Trophoblast cell (in vitro differentiated cells and primary cell): ENCODE results near the gene SLC1A5.
A peak's percentile ranks its signal among the peaks of the same experiment; 100 is the strongest.

Experiments
- DNase-seq, 2 donors: peaks; one replicate each; pipeline ENCODE4 v3.0.0-alpha.2; 2016
- H2AFZ ChIP-seq: 2 replicates; pipeline ENCODE4 v1.6.1; 2013; ENCODE audit warnings: low read length, moderate library complexity, mild to moderate bottlenecking; ENCODE audit not compliant: insufficient read depth, poor library complexity
- H2AK5ac ChIP-seq: 2 replicates; pipeline ENCODE4 v1.6.1; 2013; ENCODE audit warnings: mild to moderate bottlenecking, low read length
- H2BK120ac ChIP-seq: 2 replicates; pipeline ENCODE4 v1.6.1; 2013; ENCODE audit warnings: low read length, mild to moderate bottlenecking, moderate library complexity; ENCODE audit not compliant: insufficient read depth, poor library complexity
- H2BK12ac ChIP-seq: 2 replicates; pipeline ENCODE4 v1.6.1; 2013; ENCODE audit warnings: mild to moderate bottlenecking, low read length, moderate library complexity
- H2BK5ac ChIP-seq: 2 replicates; pipeline ENCODE4 v1.6.1; 2013; ENCODE audit warnings: low read length, low read depth, moderate library complexity, mild to moderate bottlenecking; ENCODE audit not compliant: poor library complexity
- H3K14ac ChIP-seq: 2 replicates; pipeline ENCODE4 v1.6.1; 2013; ENCODE audit warnings: mild to moderate bottlenecking, low read length
- H3K18ac ChIP-seq: 2 replicates; pipeline ENCODE4 v1.6.1; 2013; ENCODE audit warnings: mild to moderate bottlenecking, low read length
- H3K23ac ChIP-seq: 2 replicates; pipeline ENCODE4 v1.6.1; 2013; ENCODE audit warnings: low read length
- H3K27ac ChIP-seq: 2 replicates; pipeline ENCODE4 v1.5.1; 2013; ENCODE audit warnings: low read depth, mild to moderate bottlenecking, inconsistent platforms, low read length, moderate library complexity
- H3K27me3 ChIP-seq: 2 replicates; pipeline ENCODE4 v1.6.1; 2013; ENCODE audit warnings: inconsistent platforms, mild to moderate bottlenecking, low read length, moderate library complexity; ENCODE audit not compliant: insufficient read depth
- H3K36me3 ChIP-seq, 2 experiments: 1 replicate in 1 of 2; 2 replicates in 1 of 2; pipeline ENCODE4 v1.6.1; 2013; ENCODE audit warnings: low read length in 2 of 2, mild to moderate bottlenecking in 2 of 2, moderate library complexity in 1 of 2; ENCODE audit not compliant: insufficient read depth in 2 of 2, control insufficient read depth in 1 of 2
- H3K4ac ChIP-seq: 2 replicates; pipeline ENCODE4 v1.6.1; 2013; ENCODE audit warnings: low read depth, mild to moderate bottlenecking, low read length, moderate library complexity
- H3K4me1 ChIP-seq, 2 experiments: 1 replicate in 1 of 2; 2 replicates in 1 of 2; pipeline ENCODE4 v1.6.1; 2013; ENCODE audit warnings: low read length in 2 of 2, mild to moderate bottlenecking in 2 of 2, moderate library complexity in 1 of 2; ENCODE audit not compliant: insufficient read depth in 2 of 2, control insufficient read depth in 1 of 2
- H3K4me2 ChIP-seq: 2 replicates; pipeline ENCODE4 v1.6.1; 2013; ENCODE audit warnings: inconsistent platforms, mild to moderate bottlenecking, low read length, moderate library complexity
- H3K4me3 ChIP-seq: 2 replicates; pipeline ENCODE4 v1.5.1; 2013; ENCODE audit warnings: mild to moderate bottlenecking, low read depth, low read length, inconsistent platforms
- H3K79me1 ChIP-seq: one replicate; pipeline ENCODE4 v1.6.1; 2013; ENCODE audit warnings: low read length
- H3K79me2 ChIP-seq: 2 replicates; pipeline ENCODE4 v1.6.1; 2013; ENCODE audit warnings: low read length, mild to moderate bottlenecking; ENCODE audit not compliant: control insufficient read depth, insufficient read depth, poor library complexity
- H3K9ac ChIP-seq: 2 replicates; pipeline ENCODE4 v1.6.1; 2013; ENCODE audit warnings: mild to moderate bottlenecking, low read length
- H3K9me3 ChIP-seq: 2 replicates; pipeline ENCODE4 v1.6.1; 2013; ENCODE audit warnings: low read depth, mild to moderate bottlenecking, control low read depth, inconsistent platforms, low read length; ENCODE audit not compliant: insufficient read depth
- H4K12ac ChIP-seq: 2 replicates; pipeline ENCODE4 v1.6.1; 2013; ENCODE audit warnings: low read depth, mild to moderate bottlenecking, low read length, moderate library complexity
- H4K8ac ChIP-seq: 2 replicates; pipeline ENCODE4 v1.6.1; 2013; ENCODE audit warnings: low read depth, mild to moderate bottlenecking, low read length, moderate library complexity
- H4K91ac ChIP-seq: one replicate; pipeline ENCODE4 v1.6.1; 2013; ENCODE audit warnings: low read depth, mild to moderate bottlenecking, low read length, moderate library complexity
- WGBS: extraction: QIAGEN DNeasy Blood & Tissue Kit; methylation state at CpG from one replicate; pipeline ENCODE4 v1.1.7; 2013; ENCODE audit warnings: missing lambda C conversion rate; ENCODE audit not compliant: insufficient read length, insufficient coverage; ENCODE audit errors: extremely low coverage; 5-methylcytosine and 5-hydroxymethylcytosine counted together

The SLC1A5 gene

DNA sequence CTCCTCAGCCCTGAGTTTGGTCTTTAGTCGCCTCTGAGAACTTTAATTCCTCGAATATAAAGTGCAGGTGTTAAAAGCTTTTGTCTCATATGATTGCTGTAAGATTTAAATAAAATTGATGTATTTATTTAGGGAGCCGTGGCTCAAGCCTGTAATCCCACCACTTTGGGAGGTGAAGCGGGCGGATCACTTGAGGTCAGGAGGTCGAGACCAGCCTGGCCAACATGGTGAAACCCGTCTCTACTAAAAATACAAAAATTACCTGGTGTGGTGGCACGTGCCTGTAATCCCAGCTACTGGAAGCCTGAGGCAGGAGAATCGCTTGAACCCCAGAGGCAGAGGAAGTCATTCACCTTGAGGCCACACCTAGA, 559 bp upstream of the SLC1A5 start:
- Histone ChIP-seq H3K4me1 (peaks cover 22 to 33% of the 10 kb centered on the region in 2 experiments), H3K79me2 (peaks cover 28% of the 10 kb centered on the region), H4K8ac (no peak overlapping the region), H2AFZ (no peak overlapping the region), H3K27me3 (no peaks in the 10 kb centered on the region), H3K9ac (no peak overlapping the region), H3K14ac (no peak overlapping the region), H2BK12ac (peak overlapping the region; percentile 38), H3K4me2 (no peak overlapping the region), H2BK5ac (no peak overlapping the region), H3K27ac (no peak overlapping the region), H3K4me3 (no peak overlapping the region), H3K79me1 (peaks cover 40% of the 10 kb centered on the region), H2BK120ac (no peak overlapping the region), H4K12ac (no peak overlapping the region), H3K23ac (no peak overlapping the region), H4K91ac (no peak overlapping the region), H3K9me3 (no peaks in the 10 kb centered on the region), H2AK5ac (no peak overlapping the region), H3K36me3 (peaks cover 3 to 7% of the 10 kb centered on the region in 2 experiments), H3K4ac (no peak overlapping the region), H3K18ac (no peak overlapping the region)
- WGBS, result no CpG with 5 or more reads among the region's 9 CpGs
- peak in 1 of 2 donors; percentile 50 for DNase-seq

DNA sequence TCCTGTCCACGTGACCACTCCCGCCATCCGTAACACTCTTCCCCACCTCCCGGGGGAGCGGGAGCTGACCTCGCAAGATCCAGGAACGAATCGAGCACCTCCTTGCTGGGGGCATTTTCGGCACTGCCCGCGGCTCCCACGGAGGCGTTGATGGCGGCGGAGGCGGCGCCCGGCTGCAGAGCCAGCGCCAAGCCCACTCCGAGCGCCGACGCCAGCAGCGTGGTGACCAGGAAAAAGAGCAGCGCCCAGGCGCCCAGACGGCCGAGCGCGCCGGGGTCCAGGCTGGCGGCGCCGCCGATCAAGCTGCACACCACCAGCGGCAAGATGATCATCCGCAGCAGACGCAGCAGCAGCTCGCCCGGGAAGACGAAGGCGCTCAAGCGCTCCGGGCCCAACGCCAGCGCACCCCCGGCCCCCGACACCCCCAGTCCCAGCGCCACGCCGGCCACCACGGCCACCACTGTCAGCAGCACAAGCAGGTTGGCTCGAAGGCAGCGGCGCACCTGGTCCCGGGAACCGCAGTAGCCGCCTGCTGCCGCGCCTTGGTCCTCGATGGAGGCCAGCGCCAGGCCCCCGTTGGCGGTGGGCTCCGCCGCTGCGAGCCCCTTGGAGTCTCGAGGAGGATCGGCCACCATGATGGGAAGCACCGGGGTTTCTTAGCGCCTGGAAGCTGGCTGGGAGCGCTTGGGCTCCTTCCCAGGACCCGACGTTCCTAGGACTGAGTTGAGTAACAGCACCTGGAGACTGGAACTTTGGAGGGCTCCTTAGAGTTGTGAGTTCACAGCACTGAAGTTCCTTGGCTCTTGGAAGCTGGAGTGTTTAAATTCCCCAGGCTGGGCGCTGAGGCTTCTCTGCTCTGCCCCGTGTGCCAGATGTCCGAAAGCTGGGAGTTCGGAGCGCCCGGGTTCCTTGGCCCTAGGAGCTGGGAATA, 798 bp downstream of the SLC1A5 start:
- Histone ChIP-seq H2BK5ac (peak overlapping the region; percentile 83), H3K9me3 (no peaks in the 10 kb centered on the region), H3K79me1 (peaks cover 40% of the 10 kb centered on the region), H2AK5ac (peak overlapping the region; percentile 81), H3K4me2 (peak overlapping the region; percentile 88), H3K9ac (peak overlapping the region; percentile 72), H3K4ac (peak overlapping the region; percentile 40), H4K8ac (peak overlapping the region; percentile 10), H3K4me1 (peaks cover 22 to 31% of the 10 kb centered on the region in 2 experiments), H3K14ac (peak overlapping the region; percentile 95), H2AFZ (peak overlapping the region; percentile 4), H3K79me2 (peaks cover 28% of the 10 kb centered on the region), H3K27me3 (no peaks in the 10 kb centered on the region), H4K91ac (peak overlapping the region; percentile 81), H3K27ac (peak overlapping the region; percentile 72), H3K18ac (peak overlapping the region; percentile 85), H2BK120ac (peak overlapping the region; percentile 84), H3K36me3 (peaks cover 15 to 19% of the 10 kb centered on the region in 2 experiments), H2BK12ac (peak overlapping the region; percentile 34), H3K4me3 (peak overlapping the region; percentile 84), H3K23ac (no peak overlapping the region), H4K12ac (peak overlapping the region; percentile 29)
- peak; percentile 28 to 57 for DNase-seq
- WGBS, result no CpG with 5 or more reads among the region's 80 CpGs

GRCh38 chr19:46787040-46787330, 1.4 kb downstream of the SLC1A5 start:
- H3K27me3 ChIP-seq, result no peaks in the 10 kb centered on the region
- H3K4me1 ChIP-seq, result peaks cover 19 to 28% of the 10 kb centered on the region in 2 experiments
- H2AK5ac ChIP-seq, result no peak overlapping the region
- H3K4ac ChIP-seq, result peak overlapping the region; percentile 40
- peak overlapping the region; percentile 48 for H2BK5ac ChIP-seq
- H3K14ac ChIP-seq, result peak overlapping the region; percentile 95
- no CpG with 5 or more reads among the region's 5 CpGs for WGBS
- H3K36me3 ChIP-seq, result peaks cover 19 to 23% of the 10 kb centered on the region in 2 experiments
- peak overlapping the region; percentile 10 for H4K8ac ChIP-seq
- H2BK12ac ChIP-seq, result no peak overlapping the region
- peak overlapping the region; percentile 6 for H3K18ac ChIP-seq
- H3K27ac ChIP-seq, result peak overlapping the region; percentile 72
- peak overlapping the region; percentile 45 for H2BK120ac ChIP-seq
- H2AFZ ChIP-seq, result no peak overlapping the region
- peak overlapping the region; percentile 84 for H3K4me3 ChIP-seq
- peak overlapping the region; percentile 88 for H3K4me2 ChIP-seq
- no peak overlapping the region for H3K23ac ChIP-seq
- H4K91ac ChIP-seq, result peak overlapping the region; percentile 81
- H3K9me3 ChIP-seq, result peaks cover 3% of the 10 kb centered on the region
- peak overlapping the region; percentile 72 for H3K9ac ChIP-seq
- DNase-seq, result no peak
- H3K79me1 ChIP-seq, result peaks cover 38% of the 10 kb centered on the region
- peaks cover 28% of the 10 kb centered on the region for H3K79me2 ChIP-seq
- H4K12ac ChIP-seq, result peak overlapping the region; percentile 29

DNA sequence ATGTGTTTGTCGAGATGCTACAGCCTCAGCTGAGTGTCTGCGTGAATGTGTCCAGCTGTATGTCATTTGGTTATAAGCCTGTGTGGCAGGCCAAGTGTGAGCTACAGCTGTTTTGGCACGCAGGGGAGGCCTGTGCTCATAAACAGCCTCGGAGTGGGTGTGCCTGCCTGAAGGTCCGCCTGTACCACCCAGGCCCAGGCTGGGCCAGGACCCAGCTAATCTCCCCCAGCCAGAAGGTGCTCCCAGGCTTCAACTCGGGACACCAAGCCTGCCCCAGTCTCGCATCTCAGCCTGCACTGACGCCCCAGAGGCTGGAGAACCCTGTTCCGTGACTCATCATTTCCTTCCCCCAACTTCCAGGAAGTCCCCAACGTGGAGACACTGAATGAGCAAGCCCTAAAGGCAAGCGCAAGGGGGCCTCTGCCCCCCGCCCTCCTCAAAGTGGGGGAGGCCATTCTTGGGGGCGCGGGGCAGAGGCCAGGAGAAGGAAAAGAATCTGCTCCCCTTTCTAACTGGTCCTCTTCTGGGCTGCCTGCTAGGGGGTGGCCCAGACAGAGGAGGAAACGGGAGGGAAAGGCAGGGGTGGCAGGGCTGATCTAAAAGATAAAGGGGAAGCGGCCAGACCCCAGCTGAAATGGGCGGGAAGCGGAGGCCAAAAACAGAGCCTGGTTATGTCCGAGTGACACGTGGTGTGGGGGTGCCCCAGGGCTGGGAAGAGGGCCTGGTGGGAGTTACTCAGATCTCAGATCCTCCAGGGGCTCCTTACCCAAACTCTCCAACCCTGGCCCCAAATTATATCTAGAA, 2.0 kb downstream of the SLC1A5 start:
- peak overlapping the region; percentile 72 for H3K9ac ChIP-seq
- peak overlapping the region; percentile 73 for H3K18ac ChIP-seq
- no peaks in the 10 kb centered on the region for H3K27me3 ChIP-seq
- peak overlapping the region; percentile 45 for H2BK120ac ChIP-seq
- peaks cover 3% of the 10 kb centered on the region for H3K9me3 ChIP-seq
- peak overlapping the region; percentile 19 for H2AK5ac ChIP-seq
- no CpG with 5 or more reads among the region's 20 CpGs for WGBS
- peak overlapping the region; percentile 81 for H4K91ac ChIP-seq
- peak overlapping the region; percentile 84 for H3K4me3 ChIP-seq
- no peak overlapping the region for H2AFZ ChIP-seq
- H3K79me2 ChIP-seq, result peaks cover 28% of the 10 kb centered on the region
- peaks cover 19 to 28% of the 10 kb centered on the region in 2 experiments for H3K4me1 ChIP-seq
- peak overlapping the region; percentile 40 for H3K4ac ChIP-seq
- DNase-seq, result peak; percentile 56 to 64
- peak overlapping the region; percentile 88 for H3K4me2 ChIP-seq
- H2BK12ac ChIP-seq, result peak overlapping the region; percentile 63
- peaks cover 23 to 27% of the 10 kb centered on the region in 2 experiments for H3K36me3 ChIP-seq
- no peak overlapping the region for H3K23ac ChIP-seq
- peak overlapping the region; percentile 54 for H3K14ac ChIP-seq
- H3K79me1 ChIP-seq, result peaks cover 38% of the 10 kb centered on the region
- H4K8ac ChIP-seq, result peak overlapping the region; percentile 8
- peak overlapping the region; percentile 72 for H3K27ac ChIP-seq
- H4K12ac ChIP-seq, result no peak overlapping the region
- peak overlapping the region; percentile 48 for H2BK5ac ChIP-seq
